Thoracic aorta (tissue), 2 donors: ENCODE data around the gene COL6A2. TPM values are rescaled to one million over a fixed set of nuclear protein-coding genes. Genes with fewer than 3 reads are reported as not detected.

Experiments used
- ATAC-seq: fragments of 150-250 bp; one replicate; pipeline ENCODE4 v1.8.0; 2017; ENCODE audit warnings: low read depth; ENCODE audit not compliant: insufficient number of reproducible peaks, low FRiP score
- DNase-seq: peaks from one replicate; pipeline ENCODE4 v3.0.0-alpha.2; 2020; ENCODE audit warnings: low spot score
- H3K27ac ChIP-seq, 2 donors: fragments of 200-600 bp; sonication (generic); 1 replicate in 1 of 2; 2 replicates in 1 of 2; pipeline ENCODE4 v1.5.1; 2016; ENCODE audit warnings: mild to moderate bottlenecking in 2 of 2, moderate library complexity in 2 of 2
- H3K27me3 ChIP-seq: fragments of 200-600 bp; sonication (generic); replicated peaks from 2 replicates; pipeline ENCODE4 v1.6.0; 2016; ENCODE audit warnings: mild to moderate bottlenecking; ENCODE audit not compliant: insufficient read depth
- H3K36me3 ChIP-seq: fragments of 200-600 bp; sonication (generic); one replicate; pipeline ENCODE4 v1.5.1; 2016
- H3K4me1 ChIP-seq, 2 donors: fragments of 200-600 bp; sonication (generic); 1 replicate in 1 of 2; 2 replicates in 1 of 2; pipeline versions ENCODE4 v1.5.1 to v1.6.0; 2016; ENCODE audit warnings: low read depth in 2 of 2, mild to moderate bottlenecking in 1 of 2; ENCODE audit not compliant: control insufficient read depth in 1 of 2
- H3K4me3 ChIP-seq: fragments of 200-600 bp; sonication (generic); 2 replicates; pipeline ENCODE4 v1.5.1; 2016; ENCODE audit warnings: mild to moderate bottlenecking
- H3K9me3 ChIP-seq: fragments of 200-600 bp; sonication (generic); 2 replicates; pipeline ENCODE4 v1.5.1; 2016
- CTCF ChIP-seq: fragments of 200-600 bp; sonication (generic); IDR thresholded peaks from one replicate; pipeline ENCODE4 v1.5.1; 2019; ENCODE audit warnings: antibody characterized with exemption
- total RNA-seq, 2 donors: library from RNA; depleted of rRNA; stranded (reverse); fragments of >200 nt; gene quantifications; one replicate each; pipeline versions ENCODE4 v1.1.0 to v1.2.3, GENCODE V29; 2016

The COL6A2 gene
- total RNA-seq, result 1,000 to 10,000 TPM; 1,835 to 1,885 TPM

DNA sequence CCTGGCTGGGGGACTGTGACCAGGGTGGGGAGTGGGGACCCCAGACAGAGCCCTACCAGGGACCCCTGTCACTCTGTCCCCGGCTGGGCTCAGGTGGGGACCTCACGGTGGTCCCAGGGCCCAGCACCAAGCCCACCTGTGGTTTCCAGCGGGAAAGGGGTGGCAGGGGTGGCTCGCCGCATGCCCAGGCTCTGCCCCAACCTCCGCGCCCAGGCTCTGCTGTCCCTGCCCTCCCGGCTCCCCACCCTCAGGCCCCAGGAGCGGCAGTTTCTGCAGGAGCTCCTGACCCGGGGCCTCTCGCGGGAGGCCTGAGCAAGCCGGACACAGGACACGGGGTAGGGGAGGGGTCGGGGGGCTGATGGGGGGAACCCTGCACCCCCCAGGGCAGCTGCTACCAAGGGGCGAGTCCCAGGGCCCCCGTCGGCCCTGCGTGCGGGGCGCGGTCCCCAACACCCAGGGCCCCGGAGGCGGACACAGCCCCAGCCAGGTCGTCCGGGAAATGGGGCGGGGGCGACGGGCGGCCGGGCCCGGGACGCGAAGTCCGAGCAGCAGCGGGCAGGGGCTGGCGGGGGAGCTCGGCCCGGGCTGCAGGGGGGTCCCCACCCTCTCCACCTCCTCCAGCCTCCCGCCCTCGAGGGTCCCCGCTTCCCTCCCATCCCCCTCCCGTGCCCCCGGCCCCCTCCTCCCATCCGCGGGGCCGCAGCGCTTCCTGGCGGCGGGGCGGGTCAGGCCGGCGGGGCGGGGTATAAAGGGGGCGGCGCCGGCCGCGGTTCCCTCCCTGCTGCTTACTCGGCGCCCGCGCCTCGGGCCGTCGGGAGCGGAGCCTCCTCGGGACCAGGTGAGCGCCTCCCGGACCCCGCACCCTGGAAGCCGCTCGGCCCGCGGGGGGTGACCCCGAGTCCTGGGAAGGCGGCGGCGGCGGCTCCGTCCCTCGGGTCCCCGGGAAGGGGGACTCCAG lies at the start of gene COL6A2:
COL6A2 (plus strand) TSS at position 777 of the 958 bp plus-strand sequence.
- peaks cover 11 to 40% of the 10 kb centered on the region in 2 donors for H3K4me1 ChIP-seq
- peak; percentile 15 for DNase-seq
- H3K4me3 ChIP-seq, result peak within 1 kb of the TSS; percentile 88
- ATAC-seq, result peak; percentile 28
- no peaks in the 10 kb centered on the region for H3K36me3 ChIP-seq
- H3K27me3 ChIP-seq, result no peaks in the 10 kb centered on the region
- peak within 1 kb of the TSS; percentile 93 to 97 for H3K27ac ChIP-seq
- TF ChIP-seq CTCF, result peak; percentile 24
- H3K9me3 ChIP-seq, result peaks cover 5% of the 10 kb centered on the region

DNA sequence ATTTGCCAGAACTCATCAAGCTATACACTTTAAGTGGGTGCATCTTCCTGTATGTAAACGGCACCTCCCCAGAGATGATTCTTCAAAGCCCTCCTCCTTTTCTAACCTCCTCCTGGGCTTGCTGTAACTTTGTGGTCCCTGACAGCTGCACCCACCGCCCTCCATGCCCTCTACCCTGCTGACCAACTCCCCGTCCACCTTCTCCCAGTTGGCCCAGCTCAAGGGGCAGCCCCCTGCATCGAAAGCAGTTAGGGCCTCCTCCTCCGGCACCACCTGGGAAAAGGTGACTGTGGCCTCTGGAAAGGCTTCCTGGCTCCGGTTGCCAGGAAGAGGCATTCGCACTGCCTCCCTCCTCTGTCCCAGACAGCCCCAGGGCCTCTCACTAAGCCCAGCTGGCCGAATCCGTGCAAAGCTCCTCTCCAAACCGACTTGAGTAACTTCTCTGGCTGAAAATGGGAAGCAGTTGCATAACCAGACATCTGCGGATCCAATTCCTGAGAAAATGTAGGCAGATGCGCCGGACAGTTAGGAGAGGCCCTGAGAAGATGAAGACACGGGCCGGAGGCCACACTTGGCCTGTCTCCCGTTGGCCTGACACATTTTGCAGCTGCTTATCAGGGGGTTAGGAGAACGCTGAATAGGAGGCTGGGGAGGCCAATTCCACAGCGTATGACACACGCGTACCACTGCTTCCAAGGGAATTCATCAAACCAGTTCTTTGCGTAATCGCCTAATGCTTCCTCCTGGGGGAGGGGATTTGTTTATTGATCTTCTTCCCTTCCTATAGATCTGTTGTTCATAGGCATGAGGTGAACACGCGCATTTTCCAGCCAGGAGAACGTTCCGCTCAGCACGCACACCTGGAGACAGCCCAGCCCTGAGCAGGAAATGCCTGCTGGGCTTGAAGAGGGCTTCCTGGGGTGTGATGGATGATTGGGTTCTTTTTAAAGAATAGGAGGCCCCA lies 48.7 kb upstream of the COL6A2 start:
- Histone ChIP-seq H3K4me3 (no peak overlapping the region), H3K27ac (peak overlapping the region; percentile 37 to 65), H3K4me1 (peaks cover 16 to 40% of the 10 kb centered on the region in 2 donors), H3K36me3 (no peaks in the 10 kb centered on the region), H3K9me3 (no peaks in the 10 kb centered on the region), H3K27me3 (no peaks in the 10 kb centered on the region)
- ATAC-seq, result peak; percentile 81
- no peak for TF ChIP-seq CTCF
- DNase-seq, result no peak

GRCh38 chr21:46049890-46050667 lies 47.8 kb upstream of the COL6A2 start:
- no peaks in the 10 kb centered on the region for H3K27me3 ChIP-seq
- H3K4me1 ChIP-seq, result peaks cover 22 to 46% of the 10 kb centered on the region in 2 donors
- no peaks in the 10 kb centered on the region for H3K36me3 ChIP-seq
- H3K9me3 ChIP-seq, result no peaks in the 10 kb centered on the region
- no peak for DNase-seq
- no peak for ATAC-seq
- peak overlapping the region; percentile 37 to 65 for H3K27ac ChIP-seq
- no peak for TF ChIP-seq CTCF
- H3K4me3 ChIP-seq, result no peak overlapping the region

DNA sequence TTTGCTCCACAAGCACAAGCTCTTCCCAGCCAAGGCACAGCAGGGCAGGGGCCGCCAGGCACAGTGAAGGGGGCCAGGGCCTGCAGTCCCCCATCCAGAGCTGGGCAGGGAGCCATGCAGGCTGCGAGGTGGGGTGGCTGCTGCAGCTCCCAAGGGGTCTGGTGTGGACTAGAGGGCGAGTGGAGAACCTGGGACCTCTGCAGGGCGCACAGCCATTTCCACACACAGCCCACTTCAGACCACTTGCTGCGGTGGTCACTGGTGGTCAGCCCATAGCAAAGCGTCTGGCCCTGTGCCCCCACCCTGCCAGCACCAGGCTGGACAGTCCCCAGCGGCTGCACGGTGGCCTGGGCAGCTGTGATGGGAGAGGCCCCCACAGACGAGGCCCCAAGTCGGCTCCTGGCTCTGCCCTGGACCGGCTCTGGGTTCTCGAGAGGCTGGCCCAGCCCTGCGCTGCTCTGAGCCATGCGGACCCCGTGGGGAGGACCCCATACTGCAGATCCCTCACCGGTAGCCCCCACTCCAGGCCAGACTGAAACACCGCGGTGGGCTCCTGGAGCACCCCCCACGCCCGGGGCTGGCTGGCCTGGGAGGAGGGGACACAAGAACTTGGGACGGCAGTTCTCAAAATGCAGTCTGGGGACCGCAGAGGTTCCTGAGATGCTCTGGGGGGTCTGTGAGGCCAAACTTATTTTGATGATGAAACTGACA lies 47.1 kb upstream of the COL6A2 start:
- Histone ChIP-seq H3K4me3 (no peak overlapping the region), H3K27ac (peak overlapping the region in 1 of 2 donors; percentile 37), H3K9me3 (no peaks in the 10 kb centered on the region), H3K4me1 (peaks cover 28 to 53% of the 10 kb centered on the region in 2 donors), H3K36me3 (no peaks in the 10 kb centered on the region), H3K27me3 (no peaks in the 10 kb centered on the region)
- DNase-seq (no peak), ATAC-seq (no peak)
- TF ChIP-seq CTCF, result no peak
